Suprapubic skin (tissue), 4 donors: ENCODE measurements around the gene ARHGAP6. TPM values are rescaled to one million over a fixed set of nuclear protein-coding genes. Genes with fewer than 3 reads are reported as not detected.

Experiments used
- DNase-seq, 2 donors: peaks; one replicate each; pipeline ENCODE4 v3.0.0-alpha.2; 2019; ENCODE audit warnings: low spot score in 2 of 2
- H3K27ac ChIP-seq: fragments of 200-600 bp; sonication (generic); one replicate; pipeline ENCODE4 v1.5.1; 2019
- H3K27me3 ChIP-seq: fragments of 200-600 bp; sonication (generic); one replicate; pipeline ENCODE4 v1.5.1; 2019
- H3K36me3 ChIP-seq: fragments of 200-600 bp; sonication (generic); one replicate; pipeline ENCODE4 v1.5.1; 2019
- H3K4me1 ChIP-seq: fragments of 200-600 bp; sonication (generic); one replicate; pipeline ENCODE4 v1.5.1; 2019
- H3K4me3 ChIP-seq: fragments of 200-600 bp; sonication (generic); one replicate; pipeline ENCODE4 v1.5.1; 2019; ENCODE audit warnings: mild to moderate bottlenecking
- H3K9me3 ChIP-seq: fragments of 200-600 bp; sonication (generic); one replicate; pipeline ENCODE4 v1.5.1; 2019
- EP300 ChIP-seq: sonication (generic); formaldehyde crosslinking; IDR thresholded peaks from one replicate; pipeline ENCODE4 v1.6.1; 2017; ENCODE audit warnings: antibody characterized with exemption
- POLR2A ChIP-seq, 2 donors: fragments of 450-650 bp; IDR thresholded peaks; one replicate each; pipeline ENCODE4 v1.6.1; 2017; ENCODE audit warnings: antibody characterized with exemption in 2 of 2, mild to moderate bottlenecking in 2 of 2, moderate library complexity in 2 of 2
- POLR2AphosphoS5 ChIP-seq, 3 donors: sonication (generic); formaldehyde crosslinking; IDR thresholded peaks; one replicate each; pipeline ENCODE4 v1.6.1; 2017; ENCODE audit warnings: antibody characterized with exemption in 3 of 3
- WGBS: methylation state at CpG from one replicate; pipeline ENCODE4 v1.1.5; 2018; 5-methylcytosine and 5-hydroxymethylcytosine counted together
- total RNA-seq, 4 donors: library from RNA; depleted of rRNA; stranded (reverse); fragments of >200 nt; gene quantifications; one replicate each; pipeline ENCODE4 v1.1.0, GENCODE V29; 2016
- TF ChIP-seq, protein P1 (sequence below), 2 donors: fragments of 200-600 bp in 1 of 2; fragments of 450-650 bp in 1 of 2; sonication (generic) in 1 of 2; IDR thresholded peaks; one replicate each; pipeline ENCODE4 v1.5.1; 2016 to 2019; ENCODE audit warnings: antibody characterized with exemption in 2 of 2, mild to moderate bottlenecking in 1 of 2, moderate library complexity in 1 of 2

Gene ARHGAP6
- total RNA-seq, 4 donors from 2014 or later: 1.6 to 6.7 (median 3.1) TPM

DNA sequence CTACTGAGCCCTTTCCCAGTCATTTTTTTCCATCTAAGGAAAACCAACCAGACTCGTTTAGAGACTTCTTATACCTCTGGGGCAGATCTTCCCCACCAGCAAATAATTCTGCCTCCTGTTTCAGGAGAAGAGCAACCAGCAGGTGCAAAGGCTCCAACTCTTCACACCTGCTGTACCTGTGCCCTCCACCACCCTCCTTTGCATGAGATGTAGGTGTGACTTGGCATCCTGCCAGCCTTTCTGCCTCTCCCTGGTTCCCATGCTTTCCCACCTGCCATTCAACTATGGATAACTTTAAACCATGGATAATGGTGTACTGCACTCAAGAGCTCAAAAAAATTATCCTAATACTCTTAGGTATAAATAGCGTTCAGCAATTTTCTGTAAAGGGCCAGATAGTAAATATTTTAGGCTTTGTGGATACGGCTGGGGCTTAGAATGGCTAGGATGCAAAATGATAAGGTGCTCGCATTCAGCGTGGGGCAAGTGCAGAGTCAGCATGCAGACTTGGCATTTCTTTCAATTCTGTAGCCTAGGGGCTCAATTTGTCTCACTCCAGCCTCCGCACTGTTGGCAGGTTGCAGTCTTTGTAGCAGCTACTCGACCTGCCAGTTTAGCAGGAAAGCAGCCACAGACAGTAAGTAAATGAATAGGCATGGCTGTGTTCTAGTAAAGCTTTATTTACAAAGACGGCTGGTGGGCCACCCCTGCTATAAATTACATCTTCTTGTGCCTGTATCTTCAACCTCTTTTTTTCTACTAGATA lies 474.8 kb downstream of the ARHGAP6 start:
- no peaks in the 10 kb centered on the region for H3K9me3 ChIP-seq
- H3K27ac ChIP-seq: no peak overlapping the region
- H3K27me3 ChIP-seq: no peaks in the 10 kb centered on the region
- DNase-seq: no peak
- TF ChIP-seq EP300: no peak
- TF ChIP-seq, protein P1, sequence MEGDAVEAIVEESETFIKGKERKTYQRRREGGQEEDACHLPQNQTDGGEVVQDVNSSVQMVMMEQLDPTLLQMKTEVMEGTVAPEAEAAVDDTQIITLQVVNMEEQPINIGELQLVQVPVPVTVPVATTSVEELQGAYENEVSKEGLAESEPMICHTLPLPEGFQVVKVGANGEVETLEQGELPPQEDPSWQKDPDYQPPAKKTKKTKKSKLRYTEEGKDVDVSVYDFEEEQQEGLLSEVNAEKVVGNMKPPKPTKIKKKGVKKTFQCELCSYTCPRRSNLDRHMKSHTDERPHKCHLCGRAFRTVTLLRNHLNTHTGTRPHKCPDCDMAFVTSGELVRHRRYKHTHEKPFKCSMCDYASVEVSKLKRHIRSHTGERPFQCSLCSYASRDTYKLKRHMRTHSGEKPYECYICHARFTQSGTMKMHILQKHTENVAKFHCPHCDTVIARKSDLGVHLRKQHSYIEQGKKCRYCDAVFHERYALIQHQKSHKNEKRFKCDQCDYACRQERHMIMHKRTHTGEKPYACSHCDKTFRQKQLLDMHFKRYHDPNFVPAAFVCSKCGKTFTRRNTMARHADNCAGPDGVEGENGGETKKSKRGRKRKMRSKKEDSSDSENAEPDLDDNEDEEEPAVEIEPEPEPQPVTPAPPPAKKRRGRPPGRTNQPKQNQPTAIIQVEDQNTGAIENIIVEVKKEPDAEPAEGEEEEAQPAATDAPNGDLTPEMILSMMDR (IDR thresholded peaks at IDR 0.05): no peak
- TF ChIP-seq POLR2AphosphoS5 (IDR thresholded peaks at IDR 0.05): no peak
- no peak for TF ChIP-seq POLR2A (IDR thresholded peaks at IDR 0.05)
- H3K4me1 ChIP-seq: peaks cover 9% of the 10 kb centered on the region
- no peaks in the 10 kb centered on the region for H3K36me3 ChIP-seq
- WGBS: 35% methylated on average over 8 of the region's 8 CpGs
- no peak overlapping the region for H3K4me3 ChIP-seq

DNA sequence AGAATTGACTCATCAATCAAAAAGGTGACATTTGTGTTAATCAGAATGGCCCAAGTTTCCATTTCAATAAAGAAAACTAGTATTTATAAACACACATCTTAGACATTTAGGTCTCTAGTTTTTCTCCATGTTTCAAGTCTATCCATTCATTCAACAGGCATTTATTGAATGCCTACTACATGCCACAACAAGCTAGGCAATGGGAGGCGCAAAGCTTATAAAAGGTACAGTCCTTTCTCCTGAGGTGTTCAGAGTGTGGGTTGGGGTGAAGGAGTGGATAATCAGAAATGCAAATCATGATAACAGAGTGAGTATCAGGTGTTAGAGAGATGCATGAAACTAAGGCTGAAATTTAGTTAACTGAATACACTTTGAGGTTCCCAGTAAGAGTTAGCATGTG lies 476.6 kb downstream of the ARHGAP6 start:
- TF ChIP-seq POLR2AphosphoS5 (IDR thresholded peaks at IDR 0.05): no peak
- no peak for TF ChIP-seq POLR2A (IDR thresholded peaks at IDR 0.05)
- TF ChIP-seq, protein P1 (IDR thresholded peaks at IDR 0.05): no peak
- no peak for TF ChIP-seq EP300
- DNase-seq: no peak
- WGBS: 82% methylated on average over 1 of the region's 1 CpG
- H3K27me3 ChIP-seq: no peaks in the 10 kb centered on the region
- H3K4me3 ChIP-seq: no peak overlapping the region
- peaks cover 9% of the 10 kb centered on the region for H3K4me1 ChIP-seq
- H3K27ac ChIP-seq: no peak overlapping the region
- no peaks in the 10 kb centered on the region for H3K36me3 ChIP-seq
- H3K9me3 ChIP-seq: no peaks in the 10 kb centered on the region

DNA sequence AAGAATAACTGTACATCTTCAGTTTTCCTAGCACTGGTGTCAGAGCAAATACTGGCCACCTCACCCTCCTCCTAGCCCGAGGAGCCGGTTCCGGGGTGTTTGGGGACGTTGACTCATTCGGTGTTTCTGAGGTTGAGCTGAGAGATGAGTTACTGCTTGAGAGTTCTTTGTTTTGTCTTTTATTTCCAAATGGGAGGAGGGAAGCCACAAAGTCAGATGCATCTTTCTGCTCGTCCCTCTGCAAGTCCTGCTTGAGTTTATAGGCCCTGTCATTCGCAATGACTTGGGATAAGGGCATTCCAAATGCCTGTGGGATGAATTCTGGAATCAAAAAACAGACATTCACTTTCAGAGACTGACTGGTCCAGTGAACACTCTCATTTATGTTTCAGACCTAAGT lies 477.1 kb downstream of the ARHGAP6 start:
- DNase-seq: no peak
- peaks cover 9% of the 10 kb centered on the region for H3K4me1 ChIP-seq
- no peaks in the 10 kb centered on the region for H3K9me3 ChIP-seq
- no peak overlapping the region for H3K4me3 ChIP-seq
- H3K27me3 ChIP-seq: no peaks in the 10 kb centered on the region
- H3K27ac ChIP-seq: no peak overlapping the region
- 58% methylated on average over 7 of the region's 7 CpGs for WGBS
- H3K36me3 ChIP-seq: no peaks in the 10 kb centered on the region
- TF ChIP-seq, protein P1 (IDR thresholded peaks at IDR 0.05): no peak
- TF ChIP-seq POLR2A (IDR thresholded peaks at IDR 0.05): no peak
- TF ChIP-seq EP300: no peak
- TF ChIP-seq POLR2AphosphoS5 (IDR thresholded peaks at IDR 0.05): no peak

DNA sequence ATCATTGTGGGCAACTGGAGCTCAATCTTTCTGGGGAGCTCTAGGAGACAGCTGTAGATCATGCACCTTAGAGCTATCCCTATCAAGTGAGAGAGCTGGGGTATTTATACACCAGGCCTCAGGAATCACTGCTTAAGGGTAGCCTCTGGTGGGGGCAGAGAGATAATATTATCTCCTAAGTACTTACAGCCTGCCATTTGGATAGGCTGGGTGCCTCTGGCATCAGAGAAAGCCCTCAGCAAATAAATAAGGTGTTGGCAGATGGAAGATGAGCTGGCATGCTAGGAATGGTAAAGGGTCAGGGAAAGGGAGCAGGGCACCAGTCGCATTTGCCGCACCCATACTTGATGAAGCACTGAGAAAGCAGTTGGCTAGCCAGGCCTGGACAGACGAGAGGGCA lies 478.7 kb downstream of the ARHGAP6 start:
- no peaks in the 10 kb centered on the region for H3K27me3 ChIP-seq
- no peak for TF ChIP-seq POLR2AphosphoS5 (IDR thresholded peaks at IDR 0.05)
- no peak for TF ChIP-seq EP300
- TF ChIP-seq POLR2A (IDR thresholded peaks at IDR 0.05): no peak
- no peak overlapping the region for H3K4me3 ChIP-seq
- peaks cover 5% of the 10 kb centered on the region for H3K4me1 ChIP-seq
- 80% methylated on average over 3 of the region's 3 CpGs for WGBS
- H3K36me3 ChIP-seq: no peaks in the 10 kb centered on the region
- no peak overlapping the region for H3K27ac ChIP-seq
- no peak for DNase-seq
- H3K9me3 ChIP-seq: no peaks in the 10 kb centered on the region

DNA sequence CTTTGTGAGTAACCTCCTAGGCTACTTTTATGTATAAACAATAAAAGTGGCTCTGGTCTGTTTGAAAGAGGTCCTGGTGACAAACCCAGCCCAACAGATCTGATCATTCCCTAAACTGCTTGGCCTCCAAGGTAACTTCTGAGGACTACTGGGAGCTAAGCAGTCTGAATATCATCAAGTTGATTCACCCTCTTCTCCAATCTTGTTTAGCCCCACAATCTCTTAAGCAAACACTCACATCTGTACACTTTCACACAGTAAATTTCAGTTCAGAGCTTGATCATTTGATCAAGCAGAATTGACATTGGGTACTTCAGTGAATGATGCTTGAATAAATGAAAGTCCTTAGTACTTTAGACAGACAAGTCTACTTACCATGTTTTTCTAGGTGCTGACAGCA lies 479.9 kb downstream of the ARHGAP6 start:
- Histone ChIP-seq H3K4me1 (peaks cover 3% of the 10 kb centered on the region), H3K4me3 (no peak overlapping the region), H3K9me3 (no peaks in the 10 kb centered on the region), H3K36me3 (no peaks in the 10 kb centered on the region), H3K27ac (no peak overlapping the region), H3K27me3 (no peaks in the 10 kb centered on the region)
- DNase-seq: no peak
- TF ChIP-seq, protein P1 (IDR thresholded peaks at IDR 0.05): no peak
- TF ChIP-seq POLR2AphosphoS5 (IDR thresholded peaks at IDR 0.05) (no peak), EP300 (no peak), POLR2A (IDR thresholded peaks at IDR 0.05) (no peak)
